Measurements from ENCODE around the gene USF2. TPM values are rescaled to one million over a fixed set of nuclear protein-coding genes. Genes with fewer than 3 reads are reported as not detected.

Gene USF2
- polyA plus RNA-seq, 3 donors, result 2.7 to 248 (median 5.0) TPM

DNA sequence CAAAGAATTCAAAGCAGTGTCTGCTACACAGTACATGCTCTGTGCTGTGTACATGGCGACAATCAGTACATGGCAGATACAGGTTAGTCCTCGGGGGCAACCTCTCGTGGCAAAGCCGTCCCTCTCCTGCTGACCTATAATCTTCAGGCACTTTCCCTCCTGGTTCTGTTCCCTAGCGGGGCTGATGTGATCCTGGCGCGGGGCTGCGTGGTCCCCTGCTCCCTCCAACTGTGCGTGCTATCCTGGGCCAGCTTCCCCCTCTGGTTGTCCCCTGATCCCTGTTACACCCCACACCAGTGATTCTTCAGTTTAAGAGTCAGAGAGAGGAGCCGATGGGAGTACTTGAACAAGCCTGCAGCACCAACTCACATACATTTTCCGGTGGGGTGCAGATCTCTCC is 35.3 kb downstream of the USF2 start:
- peak overlapping the region in 4 of 7 donors; percentile 6 to 48 (median 24) for H3K27ac Mint-ChIP-seq
- WGBS (ENCODE audit: insufficient coverage), result 95% methylated on average over 10 of the region's 11 CpGs
- intact Hi-C loops (cut with micrococcal nuclease), result loop anchor here in 1 of 2 donors (10.0 kb wide), 1 partner anchor 51 kb away; the partner anchor contains the start of gene FFAR3
- Histone ChIP-seq H3K4me1 (ENCODE audit: control insufficient read depth in 1 of 2, insufficient read depth in 2 of 2, low read length in 2 of 2) (peaks cover 18 to 21% of the 10 kb centered on the region in 2 donors), H3K79me2 (ENCODE audit: insufficient read depth, low read length) (no peaks in the 10 kb centered on the region), H3K27ac (ENCODE audit: low read depth in 1 of 2, low read length in 2 of 2) (no peak overlapping the region), H3K27me3 (ENCODE audit: control insufficient read depth in 2 of 2, insufficient read depth in 2 of 2, low read length in 2 of 2) (no peaks in the 10 kb centered on the region), H3K9me3 (replicated peaks in 1 of 2; ENCODE audit: control insufficient read depth in 1 of 2, insufficient read depth in 1 of 2, low read length in 2 of 2) (no peaks in the 10 kb centered on the region), H2AFZ (ENCODE audit: insufficient read depth, low read depth, low read length, poor library complexity, severe bottlenecking) (no peak overlapping the region), H4K20me1 (ENCODE audit: insufficient read depth, low read length) (no peaks in the 10 kb centered on the region), H3K9ac (ENCODE audit: insufficient read depth, low read length, poor library complexity, severe bottlenecking) (no peak overlapping the region), H3K4me3 (replicated peaks in 1 of 3; ENCODE audit: low read depth in 2 of 3, low read length in 3 of 3) (no peak overlapping the region), H3K4me2 (replicated peaks; ENCODE audit: extremely low read depth, low read length, poor library complexity, severe bottlenecking) (no peak overlapping the region), H3K36me3 (replicated peaks in 1 of 2; ENCODE audit: control insufficient read depth in 1 of 2, insufficient read depth in 2 of 2, low read length in 2 of 2) (no peaks in the 10 kb centered on the region)
- peaks cover 0 to 6% of the 10 kb centered on the region in 2 donors for H3K36me3 Mint-ChIP-seq
- H3K4me1 Mint-ChIP-seq, result peaks cover 35% of the 10 kb centered on the region
- TF ChIP-seq, protein P1, sequence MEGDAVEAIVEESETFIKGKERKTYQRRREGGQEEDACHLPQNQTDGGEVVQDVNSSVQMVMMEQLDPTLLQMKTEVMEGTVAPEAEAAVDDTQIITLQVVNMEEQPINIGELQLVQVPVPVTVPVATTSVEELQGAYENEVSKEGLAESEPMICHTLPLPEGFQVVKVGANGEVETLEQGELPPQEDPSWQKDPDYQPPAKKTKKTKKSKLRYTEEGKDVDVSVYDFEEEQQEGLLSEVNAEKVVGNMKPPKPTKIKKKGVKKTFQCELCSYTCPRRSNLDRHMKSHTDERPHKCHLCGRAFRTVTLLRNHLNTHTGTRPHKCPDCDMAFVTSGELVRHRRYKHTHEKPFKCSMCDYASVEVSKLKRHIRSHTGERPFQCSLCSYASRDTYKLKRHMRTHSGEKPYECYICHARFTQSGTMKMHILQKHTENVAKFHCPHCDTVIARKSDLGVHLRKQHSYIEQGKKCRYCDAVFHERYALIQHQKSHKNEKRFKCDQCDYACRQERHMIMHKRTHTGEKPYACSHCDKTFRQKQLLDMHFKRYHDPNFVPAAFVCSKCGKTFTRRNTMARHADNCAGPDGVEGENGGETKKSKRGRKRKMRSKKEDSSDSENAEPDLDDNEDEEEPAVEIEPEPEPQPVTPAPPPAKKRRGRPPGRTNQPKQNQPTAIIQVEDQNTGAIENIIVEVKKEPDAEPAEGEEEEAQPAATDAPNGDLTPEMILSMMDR (IDR thresholded peaks at IDR 0.05), result no peak
- H3K4me3 Mint-ChIP-seq, result no peak overlapping the region
- DNase-seq, result no peak
- H3K27me3 Mint-ChIP-seq (ENCODE audit: low read depth in 3 of 3), result peaks cover 1 to 4% (median 2%) of the 10 kb centered on the region in 3 donors
- H3K9me3 Mint-ChIP-seq, result peaks cover 0 to 2% (median 0%) of the 10 kb centered on the region in 7 donors

DNA sequence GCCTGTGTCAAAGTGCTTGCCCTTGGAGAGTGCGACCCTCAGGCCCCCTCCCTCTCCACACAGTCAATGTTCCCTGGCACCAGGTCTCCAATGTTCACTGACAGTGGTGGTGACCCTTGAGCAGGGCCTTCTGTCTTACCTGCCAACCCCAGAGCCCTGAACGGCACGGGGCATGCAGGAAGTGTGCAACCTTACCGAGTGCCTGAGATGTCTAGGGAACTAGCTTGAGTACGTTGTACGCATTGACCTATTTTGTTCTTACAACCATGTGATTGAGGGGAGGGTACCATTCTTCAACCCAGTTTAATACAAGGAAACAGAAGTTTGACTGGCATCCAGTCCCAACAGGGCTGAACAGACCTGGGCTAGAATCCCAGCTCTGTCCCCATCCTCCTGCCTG is 36.4 kb downstream of the USF2 start:
- Mint-ChIP-seq H3K9me3 (peaks cover 0 to 2% (median 0%) of the 10 kb centered on the region in 7 donors), H3K27ac (peak overlapping the region; percentile 47 to 84 (median 78)), H3K4me3 (no peak overlapping the region), H3K36me3 (peaks cover 0 to 6% of the 10 kb centered on the region in 2 donors), H3K4me1 (peaks cover 36% of the 10 kb centered on the region), H3K27me3 (ENCODE audit: low read depth in 3 of 3) (peaks cover 1 to 4% (median 2%) of the 10 kb centered on the region in 3 donors)
- H4K20me1 ChIP-seq (ENCODE audit: insufficient read depth, low read length), result no peaks in the 10 kb centered on the region
- WGBS (ENCODE audit: insufficient coverage), result 33% methylated on average over 3 of the region's 6 CpGs
- intact Hi-C loops (cut with micrococcal nuclease), result loop anchor here (5.0 to 10.0 kb wide), 2 partner anchors 33 to 50 kb away; partner anchors contain the start of gene FFAR3 (in 1 of the 2)
- no peak overlapping the region for H2AFZ ChIP-seq (ENCODE audit: insufficient read depth, low read depth, low read length, poor library complexity, severe bottlenecking)
- no peaks in the 10 kb centered on the region for H3K27me3 ChIP-seq (ENCODE audit: control insufficient read depth in 2 of 2, insufficient read depth in 2 of 2, low read length in 2 of 2)
- H3K9ac ChIP-seq (ENCODE audit: insufficient read depth, low read length, poor library complexity, severe bottlenecking), result no peak overlapping the region
- no peaks in the 10 kb centered on the region for H3K9me3 ChIP-seq (replicated peaks in 1 of 2; ENCODE audit: control insufficient read depth in 1 of 2, insufficient read depth in 1 of 2, low read length in 2 of 2)
- peaks cover 18 to 21% of the 10 kb centered on the region in 2 donors for H3K4me1 ChIP-seq (ENCODE audit: control insufficient read depth in 1 of 2, insufficient read depth in 2 of 2, low read length in 2 of 2)
- TF ChIP-seq, protein P1 (IDR thresholded peaks at IDR 0.05), result no peak
- no peak overlapping the region for H3K4me3 ChIP-seq (replicated peaks in 1 of 3; ENCODE audit: low read depth in 2 of 3, low read length in 3 of 3)
- H3K4me2 ChIP-seq (replicated peaks; ENCODE audit: extremely low read depth, low read length, poor library complexity, severe bottlenecking), result no peak overlapping the region
- no peak for DNase-seq
- peak overlapping the region; percentile 33 to 53 for H3K27ac ChIP-seq (ENCODE audit: low read depth in 1 of 2, low read length in 2 of 2)
- H3K36me3 ChIP-seq (replicated peaks in 1 of 2; ENCODE audit: control insufficient read depth in 1 of 2, insufficient read depth in 2 of 2, low read length in 2 of 2), result no peaks in the 10 kb centered on the region
- H3K79me2 ChIP-seq (ENCODE audit: insufficient read depth, low read length), result no peaks in the 10 kb centered on the region
